Measurements from ENCODE around the gene JUP. TPM values are rescaled to one million over a fixed set of nuclear protein-coding genes. Genes with fewer than 3 reads are reported as not detected.

The JUP gene
- total RNA-seq, 1 experiment from 2014 or later, result 24.5 TPM

- no peak for DNase-seq (ENCODE audit: low read depth)
These were observed 24.4 kb upstream of the JUP start for GRCh38 chr17:41810659-41811548.

GRCh38 chr17:41806685-41807445 is 20.4 kb upstream of the JUP start:
- DNase-seq (ENCODE audit: low read depth), result no peak

- no peak for DNase-seq (ENCODE audit: low read depth)
These were observed 16.8 kb upstream of the JUP start for GRCh38 chr17:41803049-41804020.

GRCh38 chr17:41801374-41802271 is 15.1 kb upstream of the JUP start:
- peak; percentile 75 for DNase-seq (ENCODE audit: low read depth)

- no peak for DNase-seq (ENCODE audit: low read depth)
These were observed 14.3 kb upstream of the JUP start for GRCh38 chr17:41800601-41801373.

- DNase-seq (ENCODE audit: low read depth), result no peak
These were observed 12.9 kb upstream of the JUP start for GRCh38 chr17:41799366-41799765.

GRCh38 chr17:41797377-41797776 is 10.9 kb upstream of the JUP start:
- no peak for DNase-seq (ENCODE audit: low read depth)

- DNase-seq (ENCODE audit: low read depth), result peak; percentile 22
These were observed 9.8 kb upstream of the JUP start for GRCh38 chr17:41796121-41796895.

- DNase-seq (ENCODE audit: low read depth), result no peak
These were observed 8.0 kb upstream of the JUP start for GRCh38 chr17:41794540-41794975.

- DNase-seq (ENCODE audit: low read depth), result peak; percentile 15
These were observed 7.5 kb upstream of the JUP start for GRCh38 chr17:41793784-41794539.

- peak; percentile 91 for DNase-seq (ENCODE audit: low read depth)
These were observed 6.6 kb upstream of the JUP start for GRCh38 chr17:41792845-41793783.

- no peak for DNase-seq (ENCODE audit: low read depth)
These were observed 509 bp upstream of the JUP start for GRCh38 chr17:41787021-41787418.

GRCh38 chr17:41785859-41786226 is 668 bp downstream of the JUP start:
- DNase-seq (ENCODE audit: low read depth), result no peak

GRCh38 chr17:41785091-41785858 is 1.2 kb downstream of the JUP start:
- DNase-seq (ENCODE audit: low read depth), result no peak

- peak; percentile 75 for DNase-seq (ENCODE audit: low read depth)
These were observed 2.2 kb downstream of the JUP start for GRCh38 chr17:41784207-41784744.

GRCh38 chr17:41782142-41782541 is 4.4 kb downstream of the JUP start:
- DNase-seq (ENCODE audit: low read depth), result no peak

Measured in M059J (cell line).